Retinal pigment epithelial cell (primary cell): Measurements from ENCODE around the gene THAP4.

Source experiments
- DNase-seq: peaks from one replicate; pipeline ENCODE4 v3.0.0-alpha.2; 2010; ENCODE audit warnings: low read depth
- H3K4me3 ChIP-seq: 2 replicates; pipeline ENCODE4 v1.5.1; 2011; ENCODE audit warnings: mild to moderate bottlenecking, low read length, control low read depth, moderate library complexity
- TF ChIP-seq, protein P1 (sequence below): conservative IDR thresholded peaks from 2 replicates; pipeline ENCODE4 v1.5.1; 2011; ENCODE audit warnings: low read depth, low read length, control low read depth, inconsistent platforms

The THAP4 gene

DNA sequence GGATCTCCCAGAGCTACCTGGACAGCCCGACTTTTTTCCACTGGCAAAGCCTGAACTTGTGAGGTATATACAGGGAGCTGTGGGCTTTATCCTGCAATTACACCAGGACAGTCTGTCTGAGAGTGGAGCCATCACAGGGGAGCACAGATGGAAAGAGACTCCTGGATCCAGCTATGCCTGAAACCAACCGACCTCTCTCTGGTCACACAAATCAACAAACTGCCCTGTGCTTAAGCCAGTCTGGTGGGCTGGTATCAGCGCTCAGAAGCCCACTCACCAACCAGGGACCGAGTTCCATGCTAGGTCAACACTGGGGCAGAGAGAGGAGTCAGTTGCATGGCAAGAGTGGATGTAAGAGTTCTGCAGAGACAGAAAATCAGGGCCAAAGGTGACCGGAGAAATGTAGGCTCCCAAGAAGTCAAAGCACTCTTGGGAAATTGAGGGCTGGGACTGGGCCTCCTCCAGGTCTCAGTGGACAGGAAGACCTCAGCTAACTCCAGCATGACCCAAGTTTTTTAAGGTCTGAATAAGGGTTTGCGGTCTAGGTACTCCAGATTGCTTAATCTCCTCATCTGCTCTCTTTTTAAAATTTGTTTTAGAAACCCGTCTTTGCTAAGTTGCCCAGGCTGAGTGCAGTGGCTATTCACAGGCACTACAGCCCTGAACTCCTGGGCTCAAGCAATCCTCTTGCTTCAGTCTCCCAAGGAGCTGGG lies 82.2 kb downstream of the THAP4 start:
- H3K4me3 ChIP-seq: no peak overlapping the region
- DNase-seq: no peak
- TF ChIP-seq, protein P1, sequence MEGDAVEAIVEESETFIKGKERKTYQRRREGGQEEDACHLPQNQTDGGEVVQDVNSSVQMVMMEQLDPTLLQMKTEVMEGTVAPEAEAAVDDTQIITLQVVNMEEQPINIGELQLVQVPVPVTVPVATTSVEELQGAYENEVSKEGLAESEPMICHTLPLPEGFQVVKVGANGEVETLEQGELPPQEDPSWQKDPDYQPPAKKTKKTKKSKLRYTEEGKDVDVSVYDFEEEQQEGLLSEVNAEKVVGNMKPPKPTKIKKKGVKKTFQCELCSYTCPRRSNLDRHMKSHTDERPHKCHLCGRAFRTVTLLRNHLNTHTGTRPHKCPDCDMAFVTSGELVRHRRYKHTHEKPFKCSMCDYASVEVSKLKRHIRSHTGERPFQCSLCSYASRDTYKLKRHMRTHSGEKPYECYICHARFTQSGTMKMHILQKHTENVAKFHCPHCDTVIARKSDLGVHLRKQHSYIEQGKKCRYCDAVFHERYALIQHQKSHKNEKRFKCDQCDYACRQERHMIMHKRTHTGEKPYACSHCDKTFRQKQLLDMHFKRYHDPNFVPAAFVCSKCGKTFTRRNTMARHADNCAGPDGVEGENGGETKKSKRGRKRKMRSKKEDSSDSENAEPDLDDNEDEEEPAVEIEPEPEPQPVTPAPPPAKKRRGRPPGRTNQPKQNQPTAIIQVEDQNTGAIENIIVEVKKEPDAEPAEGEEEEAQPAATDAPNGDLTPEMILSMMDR: no peak

DNA sequence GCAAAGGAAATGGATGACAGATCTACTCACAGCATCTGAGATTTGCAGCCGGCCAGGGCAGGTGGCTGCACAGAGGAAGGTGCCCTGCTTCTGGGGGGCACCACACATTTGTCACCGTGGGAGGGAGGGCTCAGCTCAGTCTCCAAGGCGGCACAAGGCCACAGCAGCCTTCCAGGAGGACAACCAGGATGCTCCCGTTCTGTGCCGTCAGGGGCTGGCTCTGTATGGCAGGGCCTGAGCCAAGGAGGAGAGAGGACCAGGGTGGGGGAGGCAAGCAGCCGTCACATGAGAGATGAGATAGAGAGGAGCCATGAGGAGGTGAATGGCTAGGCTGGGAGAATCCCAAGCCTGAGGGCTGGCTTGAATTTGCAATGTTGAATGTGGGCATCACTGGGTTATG lies 83.0 kb downstream of the THAP4 start:
- DNase-seq: no peak
- TF ChIP-seq, protein P1: no peak
- H3K4me3 ChIP-seq: no peak overlapping the region

DNA sequence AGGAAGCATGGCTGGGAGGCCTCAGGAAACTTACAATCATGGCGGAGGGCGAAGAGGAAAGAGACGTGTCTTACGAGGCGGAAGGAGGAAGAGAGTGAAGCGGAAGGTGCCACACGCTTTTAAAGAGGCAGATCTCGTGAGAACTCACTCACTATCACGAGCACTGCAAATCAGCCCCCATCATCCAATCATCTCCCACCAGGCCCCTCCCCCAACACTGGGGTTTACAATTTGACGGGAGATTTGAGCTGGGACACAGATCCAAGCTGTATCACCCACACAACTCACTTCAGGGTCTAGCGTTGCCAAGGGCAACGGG lies 83.5 kb downstream of the THAP4 start:
- DNase-seq: no peak
- no peak overlapping the region for H3K4me3 ChIP-seq
- TF ChIP-seq, protein P1: no peak

DNA sequence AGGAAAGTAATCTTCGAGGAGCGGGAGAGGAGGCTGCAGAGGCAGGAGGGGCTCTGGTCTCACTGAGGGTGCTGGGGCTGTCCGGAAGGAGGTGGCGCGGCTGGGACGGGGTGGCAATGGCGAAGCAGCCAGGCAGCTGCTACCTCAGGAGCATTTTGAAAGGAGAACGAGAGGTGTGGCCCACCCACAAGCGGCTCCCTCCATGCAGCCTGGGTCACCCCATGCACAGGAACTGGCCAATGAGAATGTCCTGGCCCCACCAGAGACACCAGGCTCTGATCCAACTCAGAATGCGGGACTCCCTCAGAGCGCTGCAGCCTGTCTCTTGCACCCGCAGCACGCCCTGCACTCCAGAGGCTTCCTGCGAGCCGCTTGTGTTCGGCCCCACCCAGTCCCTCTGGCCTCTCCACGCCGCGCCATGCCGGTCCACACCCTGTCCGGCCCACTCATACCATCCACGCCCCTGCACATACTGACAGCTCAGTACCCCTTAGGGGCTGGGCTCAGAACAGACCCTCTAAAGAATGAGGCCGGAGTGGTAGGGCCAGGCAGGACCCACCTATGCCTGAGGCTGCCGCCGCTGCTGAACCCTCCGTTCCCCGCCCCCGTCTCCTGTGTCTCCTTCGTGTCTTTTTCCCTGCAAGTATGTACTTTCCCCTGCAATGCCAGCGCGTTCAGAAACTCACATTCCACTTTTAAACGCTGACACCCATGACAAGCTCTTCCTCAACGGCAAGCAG lies 84.8 kb downstream of the THAP4 start:
- no peak overlapping the region for H3K4me3 ChIP-seq
- TF ChIP-seq, protein P1: no peak

DNA sequence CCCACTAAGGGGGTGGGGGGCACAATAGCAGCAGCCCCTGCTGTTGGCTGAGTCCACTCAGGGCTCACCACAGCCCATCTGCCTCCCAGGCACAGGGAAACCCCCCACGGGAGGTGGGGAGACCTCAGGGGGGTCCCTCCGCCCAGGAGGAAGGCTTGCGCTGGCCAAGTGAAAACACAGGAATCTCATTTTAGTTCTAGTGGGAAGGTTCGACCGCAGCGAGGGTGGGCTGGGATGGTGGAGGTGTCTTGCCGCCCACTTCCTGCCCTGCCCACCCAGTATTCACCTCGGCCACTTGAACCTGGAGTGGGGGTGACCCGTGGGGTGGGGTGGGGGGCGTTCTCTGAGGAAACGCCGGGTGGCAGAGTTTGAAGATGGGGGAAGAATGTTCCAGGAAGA lies 85.4 kb downstream of the THAP4 start:
- no peak for DNase-seq
- TF ChIP-seq, protein P1: no peak
- no peak overlapping the region for H3K4me3 ChIP-seq

More for the DNA sequence above, 84.8 kb downstream of the THAP4 start:
- no peak for DNase-seq

DNA sequence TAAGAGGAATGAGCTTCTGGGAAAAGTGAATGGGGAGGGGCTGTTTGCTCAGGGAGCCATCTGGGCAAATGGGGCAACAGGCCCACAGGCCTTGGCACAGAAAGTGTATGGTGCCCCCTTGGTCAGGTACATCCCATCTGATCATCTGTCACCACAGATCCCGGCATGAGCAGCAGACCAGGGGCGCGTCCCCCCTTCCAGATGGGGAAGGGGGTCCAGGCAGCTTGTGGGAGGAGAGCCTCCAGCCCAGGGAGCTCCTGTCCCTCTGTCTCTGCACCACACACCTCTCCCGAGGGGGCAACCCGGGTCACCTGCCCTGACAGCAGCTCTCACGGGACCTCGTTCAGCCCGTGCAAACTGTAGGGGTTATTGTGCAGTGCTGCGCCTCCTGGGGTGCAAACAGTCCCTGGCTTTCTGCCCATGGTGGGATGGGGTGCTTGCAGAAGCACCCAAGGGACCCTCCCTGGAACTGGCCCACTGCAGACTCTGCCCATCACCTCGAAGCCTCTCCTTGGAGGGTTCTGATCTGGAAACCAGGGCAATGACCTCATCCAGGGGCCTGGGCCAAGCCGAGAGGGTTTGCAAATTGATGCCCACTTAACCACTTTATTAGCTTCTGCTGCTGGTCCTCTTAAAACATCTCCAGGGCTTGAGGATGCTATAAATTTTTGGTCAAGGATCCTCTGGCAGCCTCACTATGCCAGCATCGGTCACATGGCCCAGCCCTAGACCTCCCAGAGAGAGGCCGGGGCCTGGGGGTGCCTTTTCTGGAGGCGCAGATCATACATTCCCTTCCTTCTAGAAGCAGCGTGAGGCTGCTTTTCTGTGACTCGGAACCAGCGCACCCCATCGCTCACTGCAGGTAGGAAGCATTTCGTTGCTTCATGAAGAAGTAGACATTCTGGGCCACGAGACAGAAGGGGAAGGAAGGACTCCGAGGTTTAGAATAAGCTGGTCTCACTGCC lies 86.1 kb downstream of the THAP4 start:
- no peak overlapping the region for H3K4me3 ChIP-seq
- no peak for DNase-seq
- TF ChIP-seq, protein P1: no peak
